CD14-positive monocyte (primary cell): ENCODE measurements around the gene TBC1D16. TPM values are rescaled to one million over a fixed set of nuclear protein-coding genes. Genes with fewer than 3 reads are reported as not detected.

Source experiments
- DNase-seq, 3 donors: peaks; one replicate each; pipeline ENCODE4 v3.0.0-alpha.2; 2011 to 2022
- H2AFZ ChIP-seq: 2 replicates; pipeline ENCODE4 v1.6.0; 2012; ENCODE audit warnings: mild to moderate bottlenecking, low read depth, low read length, inconsistent platforms; ENCODE audit not compliant: insufficient read depth, poor library complexity, severe bottlenecking
- H3K27ac ChIP-seq, 2 donors: 1 replicate in 1 of 2; 2 replicates in 1 of 2; pipeline ENCODE4 v1.5.1; 2012 to 2013; ENCODE audit warnings: low read length in 2 of 2, control low read depth in 1 of 2, inconsistent platforms in 1 of 2, low read depth in 1 of 2, mild to moderate bottlenecking in 1 of 2
- H3K27me3 ChIP-seq, 2 donors: one replicate each; pipeline versions ENCODE4 v1.6.0 to v1.6.1; 2011 to 2013; ENCODE audit warnings: low read length in 2 of 2; ENCODE audit not compliant: control insufficient read depth in 2 of 2, insufficient read depth in 2 of 2
- H3K36me3 ChIP-seq, 2 donors: replicated peaks in 1 of 2; 1 replicate in 1 of 2; 2 replicates in 1 of 2; pipeline versions ENCODE4 v1.5.1 to v1.6.1; 2012 to 2013; ENCODE audit warnings: low read length in 2 of 2, control low read depth in 1 of 2, inconsistent platforms in 1 of 2, mild to moderate bottlenecking in 1 of 2; ENCODE audit not compliant: insufficient read depth in 2 of 2, control insufficient read depth in 1 of 2
- H3K4me1 ChIP-seq, 2 donors: 1 replicate in 1 of 2; 2 replicates in 1 of 2; pipeline versions ENCODE4 v1.5.1 to v1.6.1; 2012 to 2013; ENCODE audit warnings: low read length in 2 of 2, control low read depth in 1 of 2, inconsistent platforms in 1 of 2, mild to moderate bottlenecking in 1 of 2, moderate library complexity in 1 of 2; ENCODE audit not compliant: insufficient read depth in 2 of 2, control insufficient read depth in 1 of 2
- H3K4me2 ChIP-seq: replicated peaks from 2 replicates; pipeline ENCODE3; 2012; ENCODE audit warnings: low read length, moderate library complexity, mild to moderate bottlenecking; ENCODE audit not compliant: poor library complexity, severe bottlenecking; ENCODE audit errors: extremely low read depth
- H3K4me3 ChIP-seq, 3 experiments: fragments of 200-600 bp in 1 of 3; sonication (generic) in 1 of 3; replicated peaks in 1 of 3; 1 replicate in 2 of 3; 2 replicates in 1 of 3; pipeline ENCODE4 v1.5.1; 2011 to 2013; ENCODE audit warnings: low read length in 3 of 3, mild to moderate bottlenecking in 3 of 3, control low read depth in 2 of 3, low read depth in 2 of 3, inconsistent platforms in 1 of 3, moderate library complexity in 1 of 3
- H3K79me2 ChIP-seq: 2 replicates; pipeline ENCODE4 v1.6.0; 2012; ENCODE audit warnings: mild to moderate bottlenecking, control low read depth, inconsistent platforms, low read length, moderate library complexity; ENCODE audit not compliant: insufficient read depth
- H3K9ac ChIP-seq: 2 replicates; pipeline ENCODE4 v1.6.0; 2017; ENCODE audit warnings: low read length, mild to moderate bottlenecking; ENCODE audit not compliant: insufficient read depth, poor library complexity, severe bottlenecking
- H3K9me3 ChIP-seq, 2 donors: replicated peaks in 1 of 2; 1 replicate in 1 of 2; 2 replicates in 1 of 2; pipeline versions ENCODE4 v1.5.1 to v1.6.1; 2012 to 2013; ENCODE audit warnings: low read length in 2 of 2, control low read depth in 1 of 2; ENCODE audit not compliant: control insufficient read depth in 1 of 2, insufficient read depth in 1 of 2
- H4K20me1 ChIP-seq: 2 replicates; pipeline ENCODE4 v1.6.0; 2012; ENCODE audit warnings: mild to moderate bottlenecking, low read length, control low read depth, moderate library complexity; ENCODE audit not compliant: insufficient read depth
- H3K27ac Mint-ChIP-seq, 7 donors: one replicate each; pipeline ENCODE4 v1.8.0; 2020; ENCODE audit warnings: mild to moderate bottlenecking in 7 of 7, mixed read lengths in 7 of 7, moderate library complexity in 6 of 7, inconsistent platforms in 2 of 7
- H3K27me3 Mint-ChIP-seq, 3 donors: one replicate each; pipeline ENCODE4 v1.8.0; 2021 to 2022; ENCODE audit warnings: low read depth in 3 of 3, mild to moderate bottlenecking in 3 of 3, mixed read lengths in 3 of 3, moderate library complexity in 3 of 3, inconsistent platforms in 1 of 3
- H3K36me3 Mint-ChIP-seq, 2 donors: one replicate each; pipeline ENCODE4 v1.8.0; 2020; ENCODE audit warnings: mixed read lengths in 2 of 2, inconsistent platforms in 1 of 2, mild to moderate bottlenecking in 1 of 2
- H3K4me1 Mint-ChIP-seq: one replicate; pipeline ENCODE4 v1.8.0; 2020; ENCODE audit warnings: mild to moderate bottlenecking, mixed read lengths
- H3K4me3 Mint-ChIP-seq, 2 donors: one replicate each; pipeline ENCODE4 v1.8.0; 2020; ENCODE audit warnings: mild to moderate bottlenecking in 2 of 2, mixed read lengths in 2 of 2, moderate library complexity in 1 of 2
- H3K9me3 Mint-ChIP-seq, 7 donors: one replicate each; pipeline ENCODE4 v1.8.0; 2020 to 2022; ENCODE audit warnings: mixed read lengths in 7 of 7, mild to moderate bottlenecking in 6 of 7, moderate library complexity in 6 of 7, inconsistent platforms in 2 of 7
- CTCF ChIP-seq: fragments of 200-600 bp; IDR thresholded peaks from one replicate; pipeline ENCODE4 v1.8.0; 2022; ENCODE audit warnings: antibody characterized with exemption, mild to moderate bottlenecking
- WGBS: methylation state at CpG from one replicate; pipeline ENCODE4 v1.1.5; 2013; ENCODE audit warnings: missing lambda C conversion rate; ENCODE audit not compliant: insufficient coverage; 5-methylcytosine and 5-hydroxymethylcytosine counted together
- intact Hi-C, 2 donors: fragments of 100-400 bp; cut with micrococcal nuclease; formaldehyde crosslinking; loops; one replicate each; pipeline versions ENCODE4 v1.15.0 to v1.15.1; 2023
- polyA plus RNA-seq, 3 donors: library from polyadenylated mRNA; depleted of rRNA in 1 of 3; unstranded in 2 of 3; stranded (reverse) in 1 of 3; fragments of 300-500 nt in 2 of 3; fragments of >200 nt in 1 of 3; fragmentation: Illumina TruSeq in 2 of 3; gene quantifications; 1 replicate in 2 of 3; 2 replicates in 1 of 3; pipeline ENCODE4 v1.2.3, GENCODE V29; 2012 to 2021

TBC1D16 gene
- polyA plus RNA-seq, 3 donors = 0.11 to 0.53 (median 0.27) TPM

GRCh38 chr17:80003969-80004368 lies 31.7 kb downstream of the TBC1D16 start:
- Histone ChIP-seq H3K36me3 (no peaks in the 10 kb centered on the region), H2AFZ (no peak overlapping the region), H3K27me3 (no peaks in the 10 kb centered on the region), H3K27ac (no peak overlapping the region), H3K4me2 (no peak overlapping the region), H3K9ac (no peak overlapping the region), H3K9me3 (peaks cover 0 to 3% of the 10 kb centered on the region in 2 donors), H3K4me3 (no peak overlapping the region), H4K20me1 (no peaks in the 10 kb centered on the region), H3K79me2 (no peaks in the 10 kb centered on the region), H3K4me1 (peaks cover 4 to 8% of the 10 kb centered on the region in 2 donors)
- intact Hi-C loops = no loop called here
- no peak overlapping the region for H3K27ac Mint-ChIP-seq
- H3K4me1 Mint-ChIP-seq = peaks cover 7% of the 10 kb centered on the region
- WGBS = 91% methylated on average over 9 of the region's 15 CpGs
- peaks cover 0 to 3% of the 10 kb centered on the region in 2 donors for H3K36me3 Mint-ChIP-seq
- H3K27me3 Mint-ChIP-seq = peaks cover 2 to 8% (median 5%) of the 10 kb centered on the region in 3 donors
- no peak overlapping the region for H3K4me3 Mint-ChIP-seq
- no peak for DNase-seq
- peaks cover 0 to 5% (median 0%) of the 10 kb centered on the region in 7 donors for H3K9me3 Mint-ChIP-seq
- no peak for TF ChIP-seq CTCF

GRCh38 chr17:80002690-80003490 lies 32.8 kb downstream of the TBC1D16 start:
- no peaks in the 10 kb centered on the region for H3K79me2 ChIP-seq
- H3K27me3 Mint-ChIP-seq = peaks cover 2 to 8% (median 5%) of the 10 kb centered on the region in 3 donors
- DNase-seq = no peak
- no peak overlapping the region for H3K4me3 ChIP-seq
- intact Hi-C loops = no loop called here
- H3K36me3 Mint-ChIP-seq = peaks cover 0 to 3% of the 10 kb centered on the region in 2 donors
- no peak overlapping the region for H3K4me2 ChIP-seq
- H3K27ac Mint-ChIP-seq = no peak overlapping the region
- H3K27ac ChIP-seq = no peak overlapping the region
- peaks cover 11% of the 10 kb centered on the region for H3K4me1 Mint-ChIP-seq
- no peaks in the 10 kb centered on the region for H4K20me1 ChIP-seq
- H3K9me3 ChIP-seq = peaks cover 0 to 3% of the 10 kb centered on the region in 2 donors
- H2AFZ ChIP-seq = no peak overlapping the region
- no peaks in the 10 kb centered on the region for H3K27me3 ChIP-seq
- no peaks in the 10 kb centered on the region for H3K36me3 ChIP-seq
- H3K4me3 Mint-ChIP-seq = no peak overlapping the region
- no peak for TF ChIP-seq CTCF
- H3K4me1 ChIP-seq = peaks cover 11 to 16% of the 10 kb centered on the region in 2 donors
- peaks cover 0 to 5% (median 0%) of the 10 kb centered on the region in 7 donors for H3K9me3 Mint-ChIP-seq
- 98% methylated on average over 25 of the region's 30 CpGs for WGBS
- no peak overlapping the region for H3K9ac ChIP-seq
